MM.1S (cell line): ENCODE results near the gene TENM4.

Source experiments
- EZH2phosphoT487 ChIP-seq: fragments of 300-600 bp; sonication (generic); IDR thresholded peaks from 2 replicates; pipeline ENCODE4 v1.6.1; 2018; ENCODE audit warnings: antibody characterized with exemption, low read length
- TF ChIP-seq, protein P1 (sequence below): fragments of 300-600 bp; sonication (generic); IDR thresholded peaks from 2 replicates; pipeline ENCODE4 v1.5.1; 2016; ENCODE audit warnings: antibody characterized with exemption, low read length, mixed read lengths

DNA sequence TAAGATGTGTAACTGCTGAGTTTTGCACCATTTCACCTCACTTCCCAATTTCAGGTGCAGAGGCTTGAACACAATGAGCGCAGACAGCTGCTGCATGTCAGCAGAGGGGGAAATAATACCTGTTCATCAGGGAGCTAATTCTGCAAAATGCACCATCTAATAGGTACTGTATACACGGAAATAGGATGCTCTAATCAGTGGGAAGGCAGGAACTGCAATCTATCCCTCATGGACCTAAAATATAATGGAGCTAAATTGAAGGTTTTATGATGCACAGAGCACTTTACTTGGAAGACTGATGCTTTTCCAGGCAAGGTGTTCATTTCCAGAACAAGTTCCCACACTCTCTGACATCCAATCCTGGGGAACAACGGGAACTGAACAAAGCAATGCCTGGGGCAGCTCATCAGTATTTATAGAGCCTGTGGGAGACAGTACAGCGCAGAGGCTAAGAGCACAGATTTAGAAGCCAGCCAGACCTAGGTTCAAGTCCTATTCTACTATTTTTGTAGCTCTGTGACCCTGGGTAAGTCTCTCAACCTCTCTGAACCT lies 78.5 kb downstream of the TENM4 start:
- TF ChIP-seq, protein P1, sequence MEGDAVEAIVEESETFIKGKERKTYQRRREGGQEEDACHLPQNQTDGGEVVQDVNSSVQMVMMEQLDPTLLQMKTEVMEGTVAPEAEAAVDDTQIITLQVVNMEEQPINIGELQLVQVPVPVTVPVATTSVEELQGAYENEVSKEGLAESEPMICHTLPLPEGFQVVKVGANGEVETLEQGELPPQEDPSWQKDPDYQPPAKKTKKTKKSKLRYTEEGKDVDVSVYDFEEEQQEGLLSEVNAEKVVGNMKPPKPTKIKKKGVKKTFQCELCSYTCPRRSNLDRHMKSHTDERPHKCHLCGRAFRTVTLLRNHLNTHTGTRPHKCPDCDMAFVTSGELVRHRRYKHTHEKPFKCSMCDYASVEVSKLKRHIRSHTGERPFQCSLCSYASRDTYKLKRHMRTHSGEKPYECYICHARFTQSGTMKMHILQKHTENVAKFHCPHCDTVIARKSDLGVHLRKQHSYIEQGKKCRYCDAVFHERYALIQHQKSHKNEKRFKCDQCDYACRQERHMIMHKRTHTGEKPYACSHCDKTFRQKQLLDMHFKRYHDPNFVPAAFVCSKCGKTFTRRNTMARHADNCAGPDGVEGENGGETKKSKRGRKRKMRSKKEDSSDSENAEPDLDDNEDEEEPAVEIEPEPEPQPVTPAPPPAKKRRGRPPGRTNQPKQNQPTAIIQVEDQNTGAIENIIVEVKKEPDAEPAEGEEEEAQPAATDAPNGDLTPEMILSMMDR: no peak
- TF ChIP-seq EZH2phosphoT487: no peak
